GM12878 (cell line): ENCODE measurements around the gene NLN. TPM values are rescaled to one million over a fixed set of nuclear protein-coding genes. Genes with fewer than 3 reads are reported as not detected.

Source experiments
- ATAC-seq: fragments of 200-7000 bp; cut with Tn5 transposase; 3 replicates; pipeline ENCODE4 v1.9.1; 2020; ENCODE audit warnings: mild to moderate bottlenecking, moderate library complexity
- BruUV-seq: library from RNA; stranded (reverse); fragments of 400-500 nt; replicated peaks from 2 replicates; lab custom pipeline; 2021; lab: Mats Ljungman, UMichigan
- CTCF ChIA-PET: fragments of 300-600 bp; sonication (Branson Sonifier 250); formaldehyde crosslinking; extraction: SDS; loops from one replicate; lab custom pipeline; 2021; ENCODE audit warnings: inconsistent platforms; lab: Yijun Ruan, JAX
- POLR2A ChIA-PET: fragments of 350-600 bp; formaldehyde crosslinking; extraction: SDS; loops from one replicate; lab custom pipeline; 2021; ENCODE audit warnings: inconsistent platforms; lab: Charles Lee
- RAD21 ChIA-PET: fragments of 300-600 bp; sonication (Branson Sonifier 250); formaldehyde crosslinking; loops from one replicate; lab custom pipeline; 2023; ENCODE audit warnings: antibody characterized with exemption; ENCODE audit not compliant: unreplicated experiment; lab: Charles Lee
- SMC1A ChIA-PET: fragments of 300-600 bp; sonication (Branson Sonifier 250); formaldehyde crosslinking; loops from one replicate; lab custom pipeline; 2023; ENCODE audit not compliant: unreplicated experiment, uncharacterized antibody; lab: Charles Lee
- DNase-seq: peaks from one replicate; pipeline ENCODE4 v3.0.0-alpha.2; 2011; ENCODE audit warnings: low read depth, low spot score
- FAIRE-seq: peaks from 3 replicates; lab custom pipeline; 2011; peaks lifted over from hg19 to GRCh38; lab: Jason Lieb, UNC
- H2AFZ ChIP-seq: 2 replicates; pipeline ENCODE4 v1.6.0; 2011; ENCODE audit warnings: low read depth, low read length, control low read depth; ENCODE audit not compliant: control insufficient read depth
- H3K27ac ChIP-seq: 2 replicates; pipeline ENCODE4 v1.5.1; 2011; ENCODE audit warnings: control low read depth; ENCODE audit not compliant: control insufficient read depth, insufficient read depth
- H3K27me3 ChIP-seq, 2 experiments: replicated peaks in 1 of 2; 2 replicates each; pipeline versions ENCODE4 v1.6.0 to v1.6.1; 2011; ENCODE audit warnings: low read length in 1 of 2; ENCODE audit not compliant: control insufficient read depth in 2 of 2, insufficient read depth in 2 of 2
- H3K36me3 ChIP-seq, 2 experiments: 2 replicates each; pipeline ENCODE4 v1.5.1; 2011; ENCODE audit warnings: low read length in 1 of 2; ENCODE audit not compliant: control insufficient read depth in 2 of 2, insufficient read depth in 2 of 2
- H3K4me1 ChIP-seq: 2 replicates; pipeline ENCODE4 v1.6.1; 2011; ENCODE audit warnings: mild to moderate bottlenecking, low read length, moderate library complexity, mixed read lengths; ENCODE audit not compliant: control insufficient read depth, insufficient read depth
- H3K4me2 ChIP-seq: 2 replicates; pipeline ENCODE4 v1.6.0; 2011; ENCODE audit warnings: control low read depth; ENCODE audit not compliant: control insufficient read depth, insufficient read depth
- H3K4me3 ChIP-seq: fragments of 200-600 bp; sonication (generic); 2 replicates; pipeline ENCODE4 v1.5.1; 2016
- H3K79me2 ChIP-seq: 2 replicates; pipeline ENCODE4 v1.6.0; 2011; ENCODE audit warnings: low read length; ENCODE audit not compliant: control insufficient read depth, insufficient read depth
- H3K9ac ChIP-seq: 2 replicates; pipeline ENCODE4 v1.8.0; 2011; ENCODE audit warnings: low read length, control low read depth, mixed read lengths; ENCODE audit not compliant: control insufficient read depth, insufficient read depth
- H3K9me3 ChIP-seq: replicated peaks from 3 replicates; pipeline ENCODE4 v1.5.1; 2011; ENCODE audit warnings: mild to moderate bottlenecking, low read length; ENCODE audit not compliant: control insufficient read depth, insufficient read depth
- H4K20me1 ChIP-seq: 2 replicates; pipeline ENCODE4 v1.6.0; 2011; ENCODE audit not compliant: control insufficient read depth, insufficient read depth
- CBFB ChIP-seq: IDR thresholded peaks from 2 replicates; pipeline ENCODE4 v1.6.1; 2016; ENCODE audit warnings: antibody characterized with exemption, low read depth
- CEBPB ChIP-seq, 2 experiments: fragments of 150-350 bp in 1 of 2; IDR thresholded peaks; 2 replicates each; pipeline ENCODE4 v1.6.1; 2012 to 2014; ENCODE audit warnings: low read depth in 2 of 2, low read length in 2 of 2, borderline replicate concordance in 1 of 2, inconsistent platforms in 1 of 2
- E4F1 ChIP-seq: fragments of 450-650 bp; IDR thresholded peaks from 2 replicates; pipeline ENCODE4 v1.6.1; 2018; ENCODE audit warnings: borderline replicate concordance, mild to moderate bottlenecking; ENCODE audit not compliant: partially characterized antibody
- EZH2 ChIP-seq: IDR thresholded peaks from 2 replicates; pipeline ENCODE4 v1.6.1; 2012; ENCODE audit warnings: low read depth, mild to moderate bottlenecking, control low read depth, inconsistent platforms, low read length, borderline replicate concordance; ENCODE audit not compliant: control insufficient read depth
- HCFC1 ChIP-seq: fragments of 150-350 bp; IDR thresholded peaks from 2 replicates; pipeline ENCODE4 v1.6.1; 2014; ENCODE audit warnings: low read length
- IKZF1 ChIP-seq: fragments of 450-650 bp; conservative IDR thresholded peaks from 2 replicates; pipeline ENCODE4 v1.6.1; 2017; ENCODE audit warnings: antibody characterized with exemption, mild to moderate bottlenecking
- LARP7 ChIP-seq: fragments of 450-650 bp; IDR thresholded peaks from 2 replicates; pipeline ENCODE4 v1.6.1; 2017; ENCODE audit warnings: mild to moderate bottlenecking
- NRF1 ChIP-seq: conservative IDR thresholded peaks from 2 replicates; pipeline ENCODE4 v1.6.1; 2011; ENCODE audit warnings: mild to moderate bottlenecking, low read depth, low read length, improper control_type of control experiment
- ZNF217 ChIP-seq: fragments of 450-650 bp; IDR thresholded peaks from 2 replicates; pipeline ENCODE4 v1.6.1; 2017; ENCODE audit warnings: antibody characterized with exemption, mild to moderate bottlenecking
- whole genome bisulfite sequencing: methylation state at CpG from one replicate; pipeline ENCODE4 v1.1.6; 2016; ENCODE audit warnings: low lambda C conversion rate; ENCODE audit not compliant: insufficient replicate concordance, insufficient coverage; ENCODE audit errors: missing lambda C conversion rate; 5-methylcytosine and 5-hydroxymethylcytosine counted together
- in situ Hi-C: fragments of 300-500 bp; cut with MboI; formaldehyde crosslinking; loops from 9 replicates; pipeline ENCODE4 v1.14.3; 2018; ENCODE audit warnings: mixed read lengths
- intact Hi-C: fragments of 100-400 bp; cut with micrococcal nuclease; formaldehyde crosslinking; loops from one replicate; pipeline ENCODE4 v1.14.2; 2022; ENCODE audit not compliant: unreplicated experiment
- polyA plus RNA-seq, 11 experiments: library from polyadenylated mRNA; depleted of rRNA in 4 of 11; unstranded in 6 of 11; stranded (reverse) in 5 of 11; fragments of >200 nt; fragmentation: Nextera tagmentation in 4 of 11; fragmentation: Illumina TruSeq in 1 of 11; extraction: Ambion mirVana in 4 of 11; extraction: Trizol in 1 of 11; gene quantifications; 1 replicate in 1 of 11; 2 replicates in 10 of 11; pipeline versions ENCODE4 v1.2.1 to v1.2.3, GENCODE V29; 2011 to 2016; ENCODE audit warnings: inconsistent platforms in 2 of 11, missing spikeins in 2 of 11, low read depth in 1 of 11
- total RNA-seq, 4 experiments: library from RNA; depleted of rRNA in 3 of 4; stranded (reverse); fragments of >200 nt in 3 of 4; fragmentation: Illumina TruSeq in 1 of 4; extraction: Trizol in 1 of 4; gene quantifications; 2 replicates each; pipeline versions ENCODE4 v1.2.1 to v1.2.3, GENCODE V29; 2013 to 2021
- TF ChIP-seq, protein P1 (sequence below): IDR thresholded peaks from 2 replicates; pipeline ENCODE4 v1.6.1; 2012; ENCODE audit warnings: low read depth, low read length, improper control_type of control experiment
- TF ChIP-seq, protein P2 (sequence below): fragments of 150-350 bp; IDR thresholded peaks from 2 replicates; pipeline ENCODE4 v1.6.1; 2014; ENCODE audit warnings: mild to moderate bottlenecking, low read depth, low read length
- TF ChIP-seq, protein P3 (sequence below): fragments of 450-650 bp; formaldehyde crosslinking; IDR thresholded peaks from 2 replicates; pipeline ENCODE4 v1.4.0; 2020; ENCODE audit warnings: mild to moderate bottlenecking, moderate library complexity

Gene NLN
- total and polyA plus RNA-seq, 10 of the 15 experiments (the other 5 are each of a cell fraction or from before 2014, with no cell fraction given), result 6.8 to 56.9 (median 33.3) TPM

GRCh38 chr5:65730910-65731309 is 8.9 kb downstream of the NLN start:
- POLR2A ChIA-PET, result interaction anchor here (0.6 kb wide), 1 partner anchor 510 kb away, joined by 4 read pairs; no protein-coding TSS in a partner anchor
- CTCF ChIA-PET, result no interaction called here
- Histone ChIP-seq H3K27ac (no peak overlapping the region), H3K4me1 (peaks cover 10% of the 10 kb centered on the region), H3K9me3 (no peaks in the 10 kb centered on the region), H3K9ac (no peak overlapping the region), H3K4me3 (no peak overlapping the region), H3K79me2 (peaks cover 5% of the 10 kb centered on the region; the same call in 1 of the 2 replicates), H4K20me1 (no peaks in the 10 kb centered on the region), H3K36me3 (no peaks in the 10 kb centered on the region), H3K27me3 (no peaks in the 10 kb centered on the region), H3K4me2 (no peak overlapping the region), H2AFZ (no peak overlapping the region)
- no TSS peak for BruUV-seq
- SMC1A ChIA-PET, result interaction anchor here (0.7 to 1.6 kb wide), 2 partner anchors 14 to 616 kb away, joined by 3 read pairs; no protein-coding TSS in a partner anchor
- RAD21 ChIA-PET, result no interaction called here
- no peak for DNase-seq
- intact Hi-C loops, result no loop called here
- ATAC-seq, result no peak
- FAIRE-seq, result no peak
- WGBS, result 100% methylated on average over 2 of the region's 2 CpGs
- in situ Hi-C loops, result no loop called here
- TF ChIP-seq E4F1, result no peak
- TF ChIP-seq LARP7, result no peak
- no peak for TF ChIP-seq NRF1
- no peak for TF ChIP-seq CEBPB (IDR thresholded peaks at IDR 0.05; ENCODE audit: borderline replicate concordance in 1 of 2, low read depth in 2 of 2, low read length in 2 of 2)
- TF ChIP-seq, protein P1, sequence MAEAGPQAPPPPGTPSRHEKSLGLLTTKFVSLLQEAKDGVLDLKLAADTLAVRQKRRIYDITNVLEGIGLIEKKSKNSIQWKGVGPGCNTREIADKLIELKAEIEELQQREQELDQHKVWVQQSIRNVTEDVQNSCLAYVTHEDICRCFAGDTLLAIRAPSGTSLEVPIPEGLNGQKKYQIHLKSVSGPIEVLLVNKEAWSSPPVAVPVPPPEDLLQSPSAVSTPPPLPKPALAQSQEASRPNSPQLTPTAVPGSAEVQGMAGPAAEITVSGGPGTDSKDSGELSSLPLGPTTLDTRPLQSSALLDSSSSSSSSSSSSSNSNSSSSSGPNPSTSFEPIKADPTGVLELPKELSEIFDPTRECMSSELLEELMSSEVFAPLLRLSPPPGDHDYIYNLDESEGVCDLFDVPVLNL, result no peak
- TF ChIP-seq, protein P2, sequence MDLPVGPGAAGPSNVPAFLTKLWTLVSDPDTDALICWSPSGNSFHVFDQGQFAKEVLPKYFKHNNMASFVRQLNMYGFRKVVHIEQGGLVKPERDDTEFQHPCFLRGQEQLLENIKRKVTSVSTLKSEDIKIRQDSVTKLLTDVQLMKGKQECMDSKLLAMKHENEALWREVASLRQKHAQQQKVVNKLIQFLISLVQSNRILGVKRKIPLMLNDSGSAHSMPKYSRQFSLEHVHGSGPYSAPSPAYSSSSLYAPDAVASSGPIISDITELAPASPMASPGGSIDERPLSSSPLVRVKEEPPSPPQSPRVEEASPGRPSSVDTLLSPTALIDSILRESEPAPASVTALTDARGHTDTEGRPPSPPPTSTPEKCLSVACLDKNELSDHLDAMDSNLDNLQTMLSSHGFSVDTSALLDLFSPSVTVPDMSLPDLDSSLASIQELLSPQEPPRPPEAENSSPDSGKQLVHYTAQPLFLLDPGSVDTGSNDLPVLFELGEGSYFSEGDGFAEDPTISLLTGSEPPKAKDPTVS, result no peak
- TF ChIP-seq EZH2, result no peak
- no peak for TF ChIP-seq IKZF1
- TF ChIP-seq, protein P3, sequence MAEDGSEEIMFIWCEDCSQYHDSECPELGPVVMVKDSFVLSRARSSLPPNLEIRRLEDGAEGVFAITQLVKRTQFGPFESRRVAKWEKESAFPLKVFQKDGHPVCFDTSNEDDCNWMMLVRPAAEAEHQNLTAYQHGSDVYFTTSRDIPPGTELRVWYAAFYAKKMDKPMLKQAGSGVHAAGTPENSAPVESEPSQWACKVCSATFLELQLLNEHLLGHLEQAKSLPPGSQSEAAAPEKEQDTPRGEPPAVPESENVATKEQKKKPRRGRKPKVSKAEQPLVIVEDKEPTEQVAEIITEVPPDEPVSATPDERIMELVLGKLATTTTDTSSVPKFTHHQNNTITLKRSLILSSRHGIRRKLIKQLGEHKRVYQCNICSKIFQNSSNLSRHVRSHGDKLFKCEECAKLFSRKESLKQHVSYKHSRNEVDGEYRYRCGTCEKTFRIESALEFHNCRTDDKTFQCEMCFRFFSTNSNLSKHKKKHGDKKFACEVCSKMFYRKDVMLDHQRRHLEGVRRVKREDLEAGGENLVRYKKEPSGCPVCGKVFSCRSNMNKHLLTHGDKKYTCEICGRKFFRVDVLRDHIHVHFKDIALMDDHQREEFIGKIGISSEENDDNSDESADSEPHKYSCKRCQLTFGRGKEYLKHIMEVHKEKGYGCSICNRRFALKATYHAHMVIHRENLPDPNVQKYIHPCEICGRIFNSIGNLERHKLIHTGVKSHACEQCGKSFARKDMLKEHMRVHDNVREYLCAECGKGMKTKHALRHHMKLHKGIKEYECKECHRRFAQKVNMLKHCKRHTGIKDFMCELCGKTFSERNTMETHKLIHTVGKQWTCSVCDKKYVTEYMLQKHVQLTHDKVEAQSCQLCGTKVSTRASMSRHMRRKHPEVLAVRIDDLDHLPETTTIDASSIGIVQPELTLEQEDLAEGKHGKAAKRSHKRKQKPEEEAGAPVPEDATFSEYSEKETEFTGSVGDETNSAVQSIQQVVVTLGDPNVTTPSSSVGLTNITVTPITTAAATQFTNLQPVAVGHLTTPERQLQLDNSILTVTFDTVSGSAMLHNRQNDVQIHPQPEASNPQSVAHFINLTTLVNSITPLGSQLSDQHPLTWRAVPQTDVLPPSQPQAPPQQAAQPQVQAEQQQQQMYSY (CRISPR knock-in tag), result no peak
- TF ChIP-seq HCFC1, result no peak
- TF ChIP-seq ZNF217, result no peak
- TF ChIP-seq CBFB, result no peak
